Panc1 (cell line): ENCODE results near the gene CYP51A1.

Experiments used
- POLR2AphosphoS5 ChIP-seq: IDR thresholded peaks from 2 replicates; pipeline ENCODE4 v1.6.1; 2012; ENCODE audit warnings: mild to moderate bottlenecking, low read depth, low read length, moderate library complexity
- TCF7L2 ChIP-seq: IDR thresholded peaks from 2 replicates; pipeline ENCODE4 v1.6.1; 2011; ENCODE audit warnings: mild to moderate bottlenecking, low read depth, low read length, inconsistent platforms

GRCh38 chr7:92177362-92177761, 43.1 kb upstream of the CYP51A1 start:
- TF ChIP-seq POLR2AphosphoS5: no peak
- TF ChIP-seq TCF7L2: no peak
